Upper lobe of left lung (tissue), 6 donors: ENCODE results near the gene CYP4F2. TPM values are rescaled to one million over a fixed set of nuclear protein-coding genes. Genes with fewer than 3 reads are reported as not detected.

Experiments used
- ATAC-seq, 2 donors: fragments of 200-7000 bp; cut with Tn5 transposase; one replicate each; pipeline ENCODE4 v1.9.1; 2022; ENCODE audit warnings: mild to moderate bottlenecking in 2 of 2, moderate library complexity in 2 of 2; ENCODE audit not compliant: low FRiP score in 2 of 2
- DNase-seq, 2 donors: peaks; one replicate each; pipeline ENCODE4 v3.0.0-alpha.2; 2019 to 2020
- H3K27ac ChIP-seq, 4 donors: fragments of 200-600 bp; sonication (generic); one replicate each; pipeline ENCODE4 v1.5.1; 2016 to 2019
- H3K27me3 ChIP-seq, 4 donors: fragments of 200-600 bp; sonication (generic); one replicate each; pipeline ENCODE4 v1.5.1; 2017 to 2019
- H3K36me3 ChIP-seq, 4 donors: fragments of 200-600 bp; sonication (generic); one replicate each; pipeline ENCODE4 v1.5.1; 2016 to 2019
- H3K4me1 ChIP-seq, 4 donors: fragments of 200-600 bp; sonication (generic); one replicate each; pipeline ENCODE4 v1.5.1; 2018 to 2019
- H3K4me3 ChIP-seq, 4 donors: fragments of 200-600 bp; sonication (generic); one replicate each; pipeline ENCODE4 v1.5.1; 2017 to 2019; ENCODE audit warnings: mild to moderate bottlenecking in 2 of 4, moderate library complexity in 1 of 4
- H3K9me3 ChIP-seq, 4 donors: fragments of 200-600 bp; sonication (generic); one replicate each; pipeline ENCODE4 v1.5.1; 2018 to 2019
- CTCF ChIP-seq, 6 experiments: fragments of 450-650 bp in 4 of 6; fragments of 200-600 bp in 2 of 6; sonication (generic) in 2 of 6; IDR thresholded peaks; one replicate each; pipeline ENCODE4 v1.5.1; 2016 to 2019; ENCODE audit warnings: antibody characterized with exemption in 6 of 6
- EP300 ChIP-seq, 4 donors: sonication (generic); formaldehyde crosslinking; IDR thresholded peaks; one replicate each; pipeline ENCODE4 v1.5.1; 2017; ENCODE audit warnings: antibody characterized with exemption in 4 of 4, control low read depth in 2 of 4
- POLR2A ChIP-seq, 4 donors: fragments of 450-650 bp; IDR thresholded peaks; one replicate each; pipeline ENCODE4 v1.5.1; 2016 to 2017; ENCODE audit warnings: antibody characterized with exemption in 4 of 4, mild to moderate bottlenecking in 2 of 4
- POLR2AphosphoS5 ChIP-seq, 2 donors: sonication (generic); formaldehyde crosslinking; IDR thresholded peaks; one replicate each; pipeline ENCODE4 v1.5.1; 2017; ENCODE audit warnings: antibody characterized with exemption in 2 of 2
- WGBS, 2 donors: methylation state at CpG; one replicate each; pipeline ENCODE4 v1.1.5; 2017 to 2018; 5-methylcytosine and 5-hydroxymethylcytosine counted together
- total RNA-seq, 6 donors: library from RNA; depleted of rRNA in 4 of 6; stranded (reverse); fragments of >200 nt in 4 of 6; gene quantifications; one replicate each; pipeline versions ENCODE4 v1.1.0 to v1.2.1, GENCODE V29; 2016 to 2021
- donor health status: DM: no; HTN: no; CAD: no; lungs with moderate emphysema.
- donor health status: DM: no; HTN: yes; CAD: no; lungs with severe emphysema.

CYP4F2 gene, protein sequence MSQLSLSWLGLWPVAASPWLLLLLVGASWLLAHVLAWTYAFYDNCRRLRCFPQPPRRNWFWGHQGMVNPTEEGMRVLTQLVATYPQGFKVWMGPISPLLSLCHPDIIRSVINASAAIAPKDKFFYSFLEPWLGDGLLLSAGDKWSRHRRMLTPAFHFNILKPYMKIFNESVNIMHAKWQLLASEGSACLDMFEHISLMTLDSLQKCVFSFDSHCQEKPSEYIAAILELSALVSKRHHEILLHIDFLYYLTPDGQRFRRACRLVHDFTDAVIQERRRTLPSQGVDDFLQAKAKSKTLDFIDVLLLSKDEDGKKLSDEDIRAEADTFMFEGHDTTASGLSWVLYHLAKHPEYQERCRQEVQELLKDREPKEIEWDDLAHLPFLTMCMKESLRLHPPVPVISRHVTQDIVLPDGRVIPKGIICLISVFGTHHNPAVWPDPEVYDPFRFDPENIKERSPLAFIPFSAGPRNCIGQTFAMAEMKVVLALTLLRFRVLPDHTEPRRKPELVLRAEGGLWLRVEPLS
- total RNA-seq = under 1 TPM in 2 of 6 donors, not detected in 4; 0.23 to 0.40 TPM

DNA sequence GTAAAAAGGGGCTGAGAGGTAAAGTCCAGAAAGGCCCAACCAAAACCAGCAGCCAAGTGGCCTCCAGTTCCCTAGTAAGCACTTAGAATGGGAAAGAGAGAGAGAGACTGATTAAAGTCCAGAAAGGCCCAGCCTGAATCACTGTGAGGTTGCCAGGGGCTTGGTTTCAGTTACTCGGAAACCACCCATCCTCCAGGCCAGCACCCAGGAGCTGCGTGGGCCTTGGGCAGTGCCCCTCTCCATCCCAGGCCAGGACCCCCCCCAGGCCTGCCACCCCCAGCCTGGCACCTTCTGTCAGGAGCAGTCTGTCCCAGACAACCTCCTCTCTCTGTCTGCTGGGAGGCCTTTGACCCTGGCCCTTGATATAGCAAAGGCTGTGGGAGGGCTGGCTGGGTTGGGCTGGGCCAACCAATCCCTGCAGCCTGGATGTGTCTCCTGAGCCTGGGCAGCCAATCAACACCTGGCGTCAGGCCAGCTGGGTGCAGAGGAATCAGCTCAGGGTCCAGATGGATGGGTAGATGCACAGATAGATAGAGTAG is at the start of gene CYP4F2:
CYP4F2 (minus strand) TSS at position 337 of the 539 bp plus-strand sequence. CDS start 463 bp downstream, outside the sequence.
- TF ChIP-seq CTCF (IDR thresholded peaks at IDR 0.05) (no peak), POLR2A (IDR thresholded peaks at IDR 0.05) (no peak), EP300 (IDR thresholded peaks at IDR 0.05) (no peak), POLR2AphosphoS5 (IDR thresholded peaks at IDR 0.05) (no peak)
- no peak within 1 kb of the TSS for H3K4me3 ChIP-seq
- WGBS, 2 donors = 90 to 92% methylated on average over 2 to 3 of the region's 3 CpGs
- H3K4me1 ChIP-seq = peaks cover 0 to 5% (median 0%) of the 10 kb centered on the region in 4 donors
- H3K27me3 ChIP-seq = peaks cover 0 to 5% (median 0%) of the 10 kb centered on the region in 4 donors
- peak in 1 of 2 donors; percentile 46 for DNase-seq
- H3K36me3 ChIP-seq = no peaks in the 10 kb centered on the region
- no peak within 1 kb of the TSS for H3K27ac ChIP-seq
- no peak for ATAC-seq
- no peaks in the 10 kb centered on the region for H3K9me3 ChIP-seq

DNA sequence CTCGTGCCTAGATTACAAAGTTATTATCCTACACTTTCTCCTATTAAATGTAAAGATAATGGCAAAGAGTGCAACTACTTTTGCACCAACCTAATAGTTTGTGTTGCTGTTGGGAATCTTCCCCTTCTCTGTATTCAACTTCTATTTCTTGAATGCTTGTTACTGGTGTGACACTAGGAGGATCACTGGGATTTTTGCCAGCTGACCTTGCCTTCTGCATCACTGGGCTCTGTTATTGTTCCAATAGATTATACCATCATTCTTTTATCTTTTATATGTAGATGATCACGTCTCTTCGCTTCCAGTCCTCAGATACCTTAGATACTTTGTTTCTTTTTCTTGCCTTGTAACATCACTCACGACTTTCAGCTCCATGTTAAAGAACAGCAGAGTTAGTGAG is 47.4 kb upstream of the CYP4F2 start:
- TF ChIP-seq POLR2AphosphoS5 (IDR thresholded peaks at IDR 0.05) = no peak
- no peak for TF ChIP-seq EP300 (IDR thresholded peaks at IDR 0.05)
- TF ChIP-seq POLR2A (IDR thresholded peaks at IDR 0.05) = no peak
- TF ChIP-seq CTCF (IDR thresholded peaks at IDR 0.05) = no peak
- H3K27me3 ChIP-seq = no peaks in the 10 kb centered on the region
- WGBS, 2 donors = 45 to 51% methylated on average over 4 of the region's 4 CpGs
- ATAC-seq (no peak), DNase-seq (no peak)
- no peak overlapping the region for H3K27ac ChIP-seq
- no peaks in the 10 kb centered on the region for H3K4me1 ChIP-seq
- peaks cover 3 to 19% (median 5%) of the 10 kb centered on the region in 4 donors for H3K9me3 ChIP-seq
- no peaks in the 10 kb centered on the region for H3K36me3 ChIP-seq
- H3K4me3 ChIP-seq = no peak overlapping the region

GRCh38 chr19:15944401-15944800 is 46.5 kb upstream of the CYP4F2 start:
- H3K9me3 ChIP-seq = peaks cover 3 to 13% (median 5%) of the 10 kb centered on the region in 4 donors
- H3K27me3 ChIP-seq = no peaks in the 10 kb centered on the region
- no peak overlapping the region for H3K4me3 ChIP-seq
- no peaks in the 10 kb centered on the region for H3K4me1 ChIP-seq
- no peak for ATAC-seq
- no peak overlapping the region for H3K27ac ChIP-seq
- TF ChIP-seq CTCF (IDR thresholded peaks at IDR 0.05) (no peak), POLR2AphosphoS5 (IDR thresholded peaks at IDR 0.05) (no peak), EP300 (IDR thresholded peaks at IDR 0.05) (no peak), POLR2A (IDR thresholded peaks at IDR 0.05) (no peak)
- no peak for DNase-seq
- WGBS, 2 donors = 63 to 67% methylated on average over 4 of the region's 4 CpGs
- H3K36me3 ChIP-seq = no peaks in the 10 kb centered on the region

DNA sequence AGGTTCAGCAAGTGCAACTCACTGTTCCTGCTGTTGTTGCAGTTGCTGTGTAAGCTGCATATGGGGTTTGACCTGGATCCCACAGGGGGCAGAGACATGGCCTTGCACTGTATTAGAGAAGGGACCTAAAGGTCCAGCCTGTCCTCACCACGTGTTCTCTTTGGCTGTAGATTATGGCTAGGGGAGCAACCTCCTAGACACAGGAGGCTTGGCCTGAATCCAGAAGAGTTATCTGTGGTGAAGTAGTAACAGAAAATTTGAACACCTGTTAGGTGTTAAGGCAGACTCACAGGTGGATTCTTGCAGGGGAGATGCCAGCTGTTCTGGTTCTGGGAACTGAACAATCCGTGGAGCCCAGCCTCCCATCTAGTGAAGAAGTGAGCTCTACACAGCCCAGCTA is 39.9 kb upstream of the CYP4F2 start:
- H3K27ac ChIP-seq = no peak overlapping the region
- ATAC-seq (no peak), DNase-seq (no peak)
- no peaks in the 10 kb centered on the region for H3K36me3 ChIP-seq
- H3K4me1 ChIP-seq = no peaks in the 10 kb centered on the region
- TF ChIP-seq POLR2A (IDR thresholded peaks at IDR 0.05) (no peak), EP300 (IDR thresholded peaks at IDR 0.05) (no peak), CTCF (IDR thresholded peaks at IDR 0.05) (no peak), POLR2AphosphoS5 (IDR thresholded peaks at IDR 0.05) (no peak)
- H3K9me3 ChIP-seq = no peaks in the 10 kb centered on the region
- H3K4me3 ChIP-seq = no peak overlapping the region
- H3K27me3 ChIP-seq = no peaks in the 10 kb centered on the region
- 33 to 64% methylated on average over 1 to 2 of the region's 2 CpGs for WGBS, 2 donors
